ENCODE measurements around the gene FAM187B.

The FAM187B gene

DNA sequence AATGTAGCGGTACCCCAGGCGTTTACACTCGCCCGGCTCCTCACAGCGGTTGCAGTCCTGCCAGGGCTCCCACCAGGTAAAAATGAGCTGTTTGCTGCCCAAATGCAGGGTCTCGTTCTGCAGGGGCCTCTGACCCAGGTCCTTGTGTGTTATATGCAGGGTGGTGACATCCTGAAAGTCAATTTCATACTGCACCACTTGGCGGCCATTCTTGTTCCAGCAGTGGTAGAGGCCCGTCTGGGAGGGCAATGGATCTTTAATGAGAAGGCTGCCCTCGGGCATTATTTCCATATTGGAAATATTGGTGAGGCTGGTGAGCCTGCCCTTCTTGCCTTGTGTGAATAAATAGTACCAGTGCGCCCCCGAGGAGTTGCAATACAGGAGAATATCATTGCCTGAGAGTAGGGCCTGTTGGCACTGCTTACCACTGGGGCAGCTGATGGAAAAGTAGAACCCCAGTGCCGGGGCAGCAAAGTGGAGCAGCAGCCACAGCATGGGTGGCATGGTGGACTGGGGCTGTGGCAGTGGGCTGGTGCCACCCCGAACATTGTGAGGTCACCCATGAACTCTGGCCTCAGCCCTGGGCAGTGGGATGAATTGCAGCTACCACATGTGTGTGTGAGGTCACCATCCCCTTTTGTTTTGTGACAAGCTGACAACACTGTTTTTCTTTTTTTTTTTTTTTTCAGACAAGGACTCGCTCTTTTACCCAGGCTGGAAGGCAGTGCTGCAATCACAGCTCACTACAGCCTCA is at the start of gene FAM187B:
FAM187B (minus strand) TSS at position 563 of the 754 bp plus-strand sequence; CDS start at position 504, 59 bp downstream.
- Histone ChIP-seq H3K27me3 (ENCODE audit: insufficient read depth, low read length) (peaks cover 13% of the 10 kb centered on the region; the same call in 1 of the 2 replicates), H2AFZ (ENCODE audit: low read length, unreplicated experiment) (no peak within 1 kb of the TSS)

GRCh38 chr19:35276706-35277281 is 48.3 kb upstream of the FAM187B start:
- no peaks in the 10 kb centered on the region for H3K4me1 ChIP-seq (ENCODE audit: control insufficient read depth, insufficient read depth, low read length, unreplicated experiment)
- H3K27ac ChIP-seq (ENCODE audit: low read depth, low read length), result no peak overlapping the region
- H3K27me3 ChIP-seq (ENCODE audit: insufficient read depth, low read length), result no peaks in the 10 kb centered on the region
- H3K4me3 ChIP-seq (ENCODE audit: low read depth, low read length), result no peak overlapping the region
- H3K36me3 ChIP-seq (ENCODE audit: insufficient read depth, low read length), result no peaks in the 10 kb centered on the region
- no peak overlapping the region for H2AFZ ChIP-seq (ENCODE audit: low read length, unreplicated experiment)
- H3K79me2 ChIP-seq (ENCODE audit: control insufficient read depth, insufficient read depth, low read length, unreplicated experiment), result no peaks in the 10 kb centered on the region

More for the DNA sequence above, at the start of gene FAM187B:
- Histone ChIP-seq H3K27ac (ENCODE audit: low read depth, low read length) (no peak within 1 kb of the TSS), H3K79me2 (ENCODE audit: control insufficient read depth, insufficient read depth, low read length, unreplicated experiment) (no peaks in the 10 kb centered on the region), H3K4me3 (ENCODE audit: low read depth, low read length) (no peak within 1 kb of the TSS), H3K4me1 (ENCODE audit: control insufficient read depth, insufficient read depth, low read length, unreplicated experiment) (no peaks in the 10 kb centered on the region), H3K36me3 (ENCODE audit: insufficient read depth, low read length) (no peaks in the 10 kb centered on the region)

GRCh38 chr19:35274323-35274722 is 45.8 kb upstream of the FAM187B start:
- Histone ChIP-seq H3K79me2 (ENCODE audit: control insufficient read depth, insufficient read depth, low read length, unreplicated experiment) (peaks cover 2% of the 10 kb centered on the region), H2AFZ (ENCODE audit: low read length, unreplicated experiment) (no peak overlapping the region), H3K27me3 (ENCODE audit: insufficient read depth, low read length) (no peaks in the 10 kb centered on the region), H3K4me3 (ENCODE audit: low read depth, low read length) (no peak overlapping the region), H3K4me1 (ENCODE audit: control insufficient read depth, insufficient read depth, low read length, unreplicated experiment) (no peaks in the 10 kb centered on the region), H3K36me3 (ENCODE audit: insufficient read depth, low read length) (no peaks in the 10 kb centered on the region), H3K27ac (ENCODE audit: low read depth, low read length) (no peak overlapping the region)

DNA sequence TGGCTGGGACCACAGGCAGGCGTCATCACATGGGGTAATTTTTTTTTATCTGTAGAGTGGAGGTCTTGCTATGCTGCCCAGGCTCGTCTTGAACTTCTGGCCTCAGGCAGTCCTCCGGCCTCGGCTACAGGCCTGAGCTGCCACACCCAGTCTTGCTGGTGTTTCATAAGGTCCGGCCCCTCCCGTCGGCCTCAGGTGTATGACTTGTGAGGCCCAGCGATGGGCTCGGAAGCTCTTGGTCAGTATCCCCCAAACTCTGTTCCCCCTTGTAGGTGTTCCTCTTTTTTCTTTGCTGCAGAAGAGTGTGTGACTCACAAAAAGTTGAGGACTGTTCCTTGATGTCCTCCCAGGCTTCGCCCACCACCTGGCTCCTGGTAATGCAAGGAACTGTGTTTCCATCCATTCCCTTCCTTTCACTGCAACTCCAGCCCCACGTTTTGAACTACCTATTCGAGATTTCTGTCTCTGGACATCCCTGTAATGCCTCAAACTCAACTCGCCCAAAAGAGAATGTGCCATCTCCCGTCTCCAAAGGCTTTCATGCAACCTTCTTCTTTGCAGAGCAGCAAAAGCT is 45.2 kb upstream of the FAM187B start:
- H3K27ac ChIP-seq (ENCODE audit: low read depth, low read length), result no peak overlapping the region
- H2AFZ ChIP-seq (ENCODE audit: low read length, unreplicated experiment), result no peak overlapping the region
- peaks cover 2% of the 10 kb centered on the region for H3K79me2 ChIP-seq (ENCODE audit: control insufficient read depth, insufficient read depth, low read length, unreplicated experiment)
- H3K4me1 ChIP-seq (ENCODE audit: control insufficient read depth, insufficient read depth, low read length, unreplicated experiment), result no peaks in the 10 kb centered on the region
- no peaks in the 10 kb centered on the region for H3K27me3 ChIP-seq (ENCODE audit: insufficient read depth, low read length)
- no peaks in the 10 kb centered on the region for H3K36me3 ChIP-seq (ENCODE audit: insufficient read depth, low read length)
- no peak overlapping the region for H3K4me3 ChIP-seq (ENCODE audit: low read depth, low read length)

DNA sequence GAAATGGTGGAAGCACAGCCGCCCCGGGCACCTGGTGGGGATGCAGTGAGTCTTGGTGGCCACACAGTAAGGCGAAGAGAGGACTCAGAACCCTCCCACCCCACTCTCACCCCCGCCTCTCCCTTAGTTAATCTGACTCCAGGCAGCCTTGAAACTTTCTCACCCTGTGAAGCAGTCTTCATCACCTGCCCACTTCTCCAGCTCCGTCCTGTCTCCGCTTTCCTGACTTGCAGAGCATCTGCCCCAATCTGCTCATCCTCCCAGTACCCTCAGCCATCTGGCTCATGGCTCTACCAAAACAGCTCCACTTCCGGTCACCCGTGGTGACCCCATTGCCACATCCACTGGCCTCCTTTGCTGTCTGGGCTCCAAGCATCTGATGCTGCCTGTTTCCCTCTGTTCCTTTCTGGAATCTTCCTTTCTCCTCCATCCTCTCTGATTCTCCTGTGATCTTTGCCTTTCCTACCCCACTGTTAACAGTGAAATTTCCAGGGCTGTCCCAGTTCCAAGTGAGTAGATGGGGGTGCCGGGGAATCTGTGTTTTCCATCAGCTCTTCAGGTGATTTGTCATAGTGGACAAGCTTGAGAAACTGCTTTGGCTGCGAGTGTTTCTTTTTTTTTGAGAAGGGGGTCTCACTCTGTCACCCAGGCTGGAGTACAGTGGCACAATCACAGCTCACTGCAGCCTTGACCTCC is 44.6 kb upstream of the FAM187B start:
- Histone ChIP-seq H3K27me3 (ENCODE audit: insufficient read depth, low read length) (no peaks in the 10 kb centered on the region), H3K79me2 (ENCODE audit: control insufficient read depth, insufficient read depth, low read length, unreplicated experiment) (peaks cover 2% of the 10 kb centered on the region), H3K27ac (ENCODE audit: low read depth, low read length) (no peak overlapping the region), H3K4me1 (ENCODE audit: control insufficient read depth, insufficient read depth, low read length, unreplicated experiment) (no peaks in the 10 kb centered on the region), H3K36me3 (ENCODE audit: insufficient read depth, low read length) (no peaks in the 10 kb centered on the region), H2AFZ (ENCODE audit: low read length, unreplicated experiment) (no peak overlapping the region), H3K4me3 (ENCODE audit: low read depth, low read length) (no peak overlapping the region)

DNA sequence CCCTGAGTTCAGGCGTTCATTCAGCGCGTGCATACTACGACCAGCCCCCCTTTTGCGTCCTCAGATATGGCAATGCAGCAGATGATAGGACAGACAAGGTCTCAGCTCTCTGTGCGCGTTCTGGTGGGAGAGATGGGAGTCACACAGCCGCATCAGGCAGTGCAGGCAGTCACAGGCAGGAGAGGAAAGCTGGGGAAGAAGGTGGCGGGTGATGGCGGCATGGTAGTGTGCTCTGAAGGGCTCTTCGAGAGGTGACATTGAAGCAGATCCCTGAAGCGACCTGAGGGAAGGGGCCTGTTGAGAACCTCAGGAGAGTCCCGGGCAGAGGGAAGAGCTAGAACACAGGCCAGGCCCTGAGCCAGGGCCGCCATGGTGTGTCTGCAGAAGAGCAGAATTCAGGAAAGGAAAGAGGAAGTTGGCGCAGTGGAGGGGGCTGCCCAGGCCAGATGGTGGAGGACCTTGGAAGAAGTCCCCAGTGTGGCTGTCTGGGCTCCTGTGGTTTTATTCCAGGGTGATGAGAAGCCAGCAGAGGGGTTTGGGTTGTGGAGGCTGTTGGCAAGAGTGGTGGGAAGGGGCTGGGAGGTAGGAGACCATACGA is 43.7 kb upstream of the FAM187B start:
- no peaks in the 10 kb centered on the region for H3K27me3 ChIP-seq (ENCODE audit: insufficient read depth, low read length)
- no peak overlapping the region for H3K27ac ChIP-seq (ENCODE audit: low read depth, low read length)
- H3K36me3 ChIP-seq (ENCODE audit: insufficient read depth, low read length), result no peaks in the 10 kb centered on the region
- H3K4me3 ChIP-seq (ENCODE audit: low read depth, low read length), result no peak overlapping the region
- H3K4me1 ChIP-seq (ENCODE audit: control insufficient read depth, insufficient read depth, low read length, unreplicated experiment), result no peaks in the 10 kb centered on the region
- H3K79me2 ChIP-seq (ENCODE audit: control insufficient read depth, insufficient read depth, low read length, unreplicated experiment), result peaks cover 2% of the 10 kb centered on the region
- H2AFZ ChIP-seq (ENCODE audit: low read length, unreplicated experiment), result no peak overlapping the region

DNA sequence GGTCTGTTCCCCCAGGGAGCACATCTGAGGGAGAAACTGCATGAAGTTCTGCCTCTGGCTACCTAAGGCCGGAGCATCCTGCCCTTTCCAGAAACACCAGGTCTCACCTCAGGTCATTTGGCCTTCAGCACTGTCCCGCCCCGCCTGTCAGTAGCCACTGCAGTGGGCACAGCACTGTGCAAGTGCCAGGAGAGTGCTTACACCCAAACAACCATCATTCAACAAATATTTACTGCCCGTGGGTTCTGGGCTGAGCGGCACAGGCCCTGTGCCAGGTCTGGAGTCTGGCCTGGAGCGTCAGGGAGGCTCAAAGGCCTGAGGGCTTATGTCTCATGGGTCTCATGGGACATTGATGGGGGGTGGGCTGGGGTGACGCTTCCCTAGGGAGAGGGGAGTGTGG is 43.0 kb upstream of the FAM187B start:
- Histone ChIP-seq H3K4me1 (ENCODE audit: control insufficient read depth, insufficient read depth, low read length, unreplicated experiment) (no peaks in the 10 kb centered on the region), H2AFZ (ENCODE audit: low read length, unreplicated experiment) (no peak overlapping the region), H3K27ac (ENCODE audit: low read depth, low read length) (no peak overlapping the region), H3K79me2 (ENCODE audit: control insufficient read depth, insufficient read depth, low read length, unreplicated experiment) (peaks cover 2% of the 10 kb centered on the region), H3K27me3 (ENCODE audit: insufficient read depth, low read length) (no peaks in the 10 kb centered on the region), H3K4me3 (ENCODE audit: low read depth, low read length) (no peak overlapping the region), H3K36me3 (ENCODE audit: insufficient read depth, low read length) (no peaks in the 10 kb centered on the region)

DNA sequence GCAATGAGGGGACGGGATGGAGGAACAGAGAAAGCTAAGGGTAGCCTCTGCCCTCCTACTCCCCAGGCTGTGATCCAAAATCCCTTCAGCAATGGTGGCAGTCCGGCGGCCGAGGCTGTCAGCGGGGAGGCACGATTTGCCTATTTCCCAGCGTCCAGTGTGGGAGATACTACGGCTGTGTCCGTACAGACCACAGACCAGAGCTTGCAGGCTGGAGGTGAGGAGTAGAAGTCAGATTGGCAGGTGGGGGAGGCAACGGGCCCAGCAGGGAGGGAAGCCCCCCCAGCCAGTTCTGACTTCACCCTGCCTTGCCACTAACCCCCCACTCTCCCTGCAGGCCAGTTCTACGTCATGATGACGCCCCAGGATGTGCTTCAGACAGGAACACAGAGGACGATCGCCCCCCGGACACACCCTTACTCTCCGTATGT is 41.9 kb upstream of the FAM187B start:
- no peak overlapping the region for H3K4me3 ChIP-seq (ENCODE audit: low read depth, low read length)
- H3K36me3 ChIP-seq (ENCODE audit: insufficient read depth, low read length), result no peaks in the 10 kb centered on the region

DNA sequence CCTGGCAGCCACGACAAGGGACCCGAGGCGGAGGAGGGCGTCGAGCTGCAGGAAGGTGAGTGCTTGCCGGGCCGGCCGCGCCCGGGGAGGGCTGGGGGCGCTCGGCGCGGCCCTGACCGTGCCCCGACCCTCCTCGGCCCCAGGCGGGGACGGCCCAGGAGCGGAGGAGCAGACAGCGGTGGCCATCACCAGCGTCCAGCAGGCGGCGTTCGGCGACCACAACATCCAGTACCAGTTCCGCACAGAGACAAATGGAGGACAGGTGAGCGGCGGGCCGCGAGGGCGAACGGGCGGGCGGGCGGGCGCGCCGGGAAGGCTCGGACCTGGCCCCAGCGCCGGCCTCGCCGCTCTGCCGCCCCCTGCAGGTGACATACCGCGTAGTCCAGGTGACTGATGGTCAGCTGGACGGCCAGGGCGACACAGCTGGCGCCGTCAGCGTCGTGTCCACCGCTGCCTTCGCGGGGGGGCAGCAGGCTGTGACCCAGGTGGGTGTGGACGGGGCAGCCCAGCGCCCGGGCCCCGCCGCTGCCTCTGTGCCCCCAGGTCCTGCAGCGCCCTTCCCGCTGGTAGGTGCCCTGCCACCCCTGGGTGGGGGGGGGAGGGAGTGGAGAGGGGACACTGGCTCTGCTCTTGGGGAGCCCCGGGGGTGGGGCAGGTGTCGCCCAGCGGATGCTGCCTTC is 41.0 kb upstream of the FAM187B start:
- H3K4me3 ChIP-seq (ENCODE audit: low read depth, low read length), result peak overlapping the region; percentile 79
- no peak overlapping the region for H2AFZ ChIP-seq (ENCODE audit: low read length, unreplicated experiment)
- no peaks in the 10 kb centered on the region for H3K36me3 ChIP-seq (ENCODE audit: insufficient read depth, low read length)
- H3K4me1 ChIP-seq (ENCODE audit: control insufficient read depth, insufficient read depth, low read length, unreplicated experiment), result no peaks in the 10 kb centered on the region
- H3K79me2 ChIP-seq (ENCODE audit: control insufficient read depth, insufficient read depth, low read length, unreplicated experiment), result peaks cover 2% of the 10 kb centered on the region
- no peaks in the 10 kb centered on the region for H3K27me3 ChIP-seq (ENCODE audit: insufficient read depth, low read length)
- H3K27ac ChIP-seq (ENCODE audit: low read depth, low read length), result no peak overlapping the region

More for the DNA sequence above, 41.9 kb upstream of the FAM187B start:
- Histone ChIP-seq H2AFZ (ENCODE audit: low read length, unreplicated experiment) (no peak overlapping the region), H3K4me1 (ENCODE audit: control insufficient read depth, insufficient read depth, low read length, unreplicated experiment) (no peaks in the 10 kb centered on the region), H3K27ac (ENCODE audit: low read depth, low read length) (no peak overlapping the region), H3K79me2 (ENCODE audit: control insufficient read depth, insufficient read depth, low read length, unreplicated experiment) (peaks cover 2% of the 10 kb centered on the region), H3K27me3 (ENCODE audit: insufficient read depth, low read length) (no peaks in the 10 kb centered on the region)

Measured in ACC112 (cell line).